GM19035 (cell line): ENCODE results near the gene RXFP4.
"Not testable (repeated sequence)": the region's sequence is repeated elsewhere in the genome, so short reads cannot be mapped to it uniquely, and the experiment has no call there.

ENCODE experiments used
- ATAC-seq: cut with Tn5 transposase; IDR thresholded peaks from one replicate; pipeline ENCODE4 v1.9.1; 2021; ENCODE audit not compliant: unreplicated experiment

RXFP4 gene

GRCh38 chr1:155940993-155941844, at the start of gene RXFP4:
Gene RXFP4, plus strand, starts transcription at chr1:155941638. Its CDS starts 72 bp downstream, at chr1:155941710.
- no peak for ATAC-seq

GRCh38 chr1:155892796-155893195, 48.6 kb upstream of the RXFP4 start:
- no peak for ATAC-seq

DNA sequence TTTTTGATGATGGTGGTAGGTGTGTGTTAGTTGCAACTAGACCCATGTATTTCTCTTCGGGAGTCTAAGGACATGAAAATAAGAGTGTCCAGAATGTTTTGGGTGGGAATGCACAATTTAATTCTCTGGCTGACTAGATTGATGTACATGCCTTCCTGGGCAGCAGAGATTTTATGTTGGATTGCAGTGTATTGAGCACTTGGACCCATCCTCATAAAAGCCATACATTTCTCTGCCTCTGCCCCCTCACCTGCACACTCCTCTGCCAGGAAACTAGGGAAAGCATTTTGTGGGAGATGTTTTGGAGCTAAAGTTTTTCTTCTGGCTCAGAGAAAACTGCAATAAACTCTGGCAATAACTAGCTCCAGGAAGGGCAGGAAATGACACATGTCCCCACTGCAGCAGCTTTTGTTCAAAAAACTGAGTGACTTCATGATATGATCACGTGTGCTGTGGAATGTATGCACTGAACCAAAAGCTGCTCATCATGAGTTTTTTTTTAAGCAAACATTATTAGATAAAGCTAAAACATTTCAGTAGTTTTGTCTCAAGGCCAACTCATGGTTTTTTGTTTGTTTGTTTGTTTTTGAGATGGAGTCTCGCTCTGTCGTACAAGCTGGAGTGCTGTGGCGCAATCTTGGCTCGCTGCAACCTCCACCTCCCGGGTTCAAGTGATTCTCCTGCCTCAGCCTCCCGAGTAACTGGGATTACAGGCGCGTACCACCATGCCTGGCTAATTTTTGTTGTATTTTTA, 47.9 kb upstream of the RXFP4 start:
- ATAC-seq: no peak

DNA sequence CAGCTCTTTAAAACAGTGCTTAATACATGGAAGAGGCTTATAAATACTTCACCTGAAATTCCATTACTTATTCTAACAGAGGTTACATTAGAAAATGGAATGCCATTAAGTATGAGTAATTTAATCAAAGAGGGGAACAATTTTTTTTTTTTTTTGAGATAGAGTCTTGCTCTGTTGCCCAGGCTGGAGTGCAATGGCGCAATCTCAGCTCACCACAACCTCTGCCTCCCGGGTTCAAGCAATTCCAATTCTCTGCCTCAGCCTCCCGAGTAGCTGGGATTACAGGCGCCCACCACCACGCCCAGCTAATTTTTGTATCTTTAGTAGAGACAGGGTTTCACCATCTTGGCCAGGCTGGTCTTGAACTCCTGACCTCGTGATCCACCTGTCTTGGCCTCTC, 45.8 kb upstream of the RXFP4 start:
- ATAC-seq: not testable (repeated sequence)

DNA sequence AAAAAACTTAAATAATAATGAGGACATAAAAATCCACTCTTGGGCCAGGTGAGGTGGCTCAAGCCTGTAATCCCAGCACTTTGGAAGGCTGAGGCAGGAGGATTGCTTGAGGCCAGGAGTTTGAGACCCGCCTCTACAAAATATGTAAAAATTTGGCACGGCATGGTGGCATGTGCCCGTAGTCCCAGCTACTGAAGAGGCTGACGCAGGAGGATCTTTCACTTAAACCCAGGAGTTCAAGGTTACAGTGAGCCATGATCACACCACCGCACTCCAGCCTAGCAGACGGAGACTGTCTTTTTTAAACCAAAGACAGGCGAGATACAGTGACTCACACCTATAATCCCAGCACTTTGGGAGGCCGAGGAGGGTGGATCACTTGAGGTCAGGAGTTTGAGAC, 45.0 kb upstream of the RXFP4 start:
- not testable (repeated sequence) for ATAC-seq

- no peak for ATAC-seq
These were observed 43.7 kb upstream of the RXFP4 start for GRCh38 chr1:155897746-155898145.

DNA sequence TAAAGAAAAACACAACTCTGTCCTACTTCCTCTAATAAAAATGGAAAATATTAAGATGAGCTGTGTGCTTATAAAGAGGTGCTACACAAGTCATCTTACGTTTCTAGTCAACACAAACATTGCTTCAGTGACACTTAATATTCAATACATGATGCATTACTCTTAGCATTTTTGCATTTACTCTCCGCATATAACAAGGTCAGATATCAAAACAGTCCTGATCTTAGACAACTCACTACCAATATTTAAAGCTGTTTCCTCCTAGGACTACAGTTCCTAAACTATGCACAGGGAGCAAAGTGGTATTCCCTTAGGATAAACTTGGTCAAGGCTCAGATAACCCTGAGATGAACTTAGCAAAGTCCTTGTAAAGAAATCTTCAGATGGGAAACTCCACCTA, 42.5 kb upstream of the RXFP4 start:
- ATAC-seq: no peak

- ATAC-seq: no peak
These were observed 41.8 kb upstream of the RXFP4 start for GRCh38 chr1:155899683-155900082.

DNA sequence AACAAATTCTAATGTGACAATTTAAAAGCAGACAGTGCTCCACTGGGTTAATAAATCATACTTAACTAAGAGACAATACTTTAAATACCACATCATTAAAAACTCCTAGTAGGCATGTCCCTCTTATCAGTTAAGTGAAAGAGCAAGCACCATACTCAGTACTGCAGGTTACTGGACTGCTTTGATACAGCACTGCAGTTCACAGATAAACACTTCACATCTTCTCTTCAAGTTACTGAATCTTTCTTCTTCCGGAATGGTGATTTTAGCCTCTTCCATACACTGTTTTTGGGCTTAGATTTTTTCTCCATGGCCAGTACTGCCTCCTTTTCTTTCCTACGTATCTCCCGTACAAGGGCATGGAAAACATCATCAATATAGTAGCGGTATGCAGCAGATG, 41.3 kb upstream of the RXFP4 start:
- ATAC-seq: no peak

DNA sequence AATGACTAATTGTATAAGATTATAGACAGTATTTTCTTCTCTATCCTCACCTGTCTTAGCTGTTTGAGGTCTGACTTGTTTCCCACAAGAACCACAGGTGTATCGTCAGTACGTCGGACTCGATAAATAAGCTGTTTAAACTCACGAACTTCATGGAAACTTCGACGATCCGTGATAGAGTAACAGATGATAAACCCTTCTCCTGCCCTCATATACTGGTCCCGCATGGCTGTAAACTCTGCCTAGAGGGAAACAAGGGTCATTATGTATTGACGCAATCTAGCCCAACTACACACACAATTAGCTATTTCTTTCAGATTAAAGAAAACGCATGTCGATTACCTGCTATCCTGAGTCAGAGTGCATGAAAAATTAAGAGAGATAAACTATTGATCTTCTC, 37.2 kb upstream of the RXFP4 start:
- ATAC-seq: no peak

DNA sequence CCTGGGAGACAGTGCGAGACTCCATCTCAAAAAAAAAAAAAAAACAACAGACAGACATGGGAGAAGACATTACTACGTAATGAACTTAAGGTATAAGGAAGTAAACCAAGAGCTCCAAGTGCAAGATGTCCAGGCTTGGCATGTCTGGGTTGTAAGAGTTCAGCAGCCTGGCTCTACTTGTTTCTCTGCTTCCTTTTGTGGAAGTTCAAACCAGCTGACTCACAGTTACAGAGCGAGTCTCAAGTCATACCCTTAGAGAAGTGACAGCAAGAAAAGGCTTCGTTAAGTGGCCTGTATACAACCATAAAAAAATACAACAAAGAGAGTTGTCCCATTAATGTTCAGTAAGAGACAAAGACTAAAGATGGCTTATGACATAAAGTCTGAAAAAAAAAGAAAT, 31.5 kb upstream of the RXFP4 start:
- no peak for ATAC-seq

DNA sequence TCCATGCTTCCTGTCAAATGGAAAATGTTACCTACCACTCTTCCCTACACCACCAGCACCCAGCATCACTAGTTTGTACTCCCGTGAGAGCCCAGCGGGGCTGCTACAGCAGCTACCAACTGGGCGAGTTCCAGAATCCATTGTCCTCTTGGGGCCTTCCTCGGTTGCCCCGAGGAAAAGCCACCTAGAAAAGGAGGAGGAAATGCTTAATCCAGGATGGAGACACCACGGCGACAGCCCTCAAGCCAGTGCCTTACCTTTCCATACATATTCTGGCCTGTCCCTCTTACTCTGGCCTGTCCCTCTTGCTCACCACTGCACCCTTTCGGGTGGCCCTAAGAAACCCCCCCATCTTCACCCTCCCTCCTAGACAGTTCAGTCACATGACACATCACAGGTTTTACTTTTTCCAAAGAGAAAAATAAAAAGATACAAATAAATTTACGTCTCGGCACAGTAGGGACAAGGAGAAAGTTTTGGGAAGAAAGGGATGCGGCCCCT, 30.8 kb upstream of the RXFP4 start:
- ATAC-seq: peak; percentile 30

DNA sequence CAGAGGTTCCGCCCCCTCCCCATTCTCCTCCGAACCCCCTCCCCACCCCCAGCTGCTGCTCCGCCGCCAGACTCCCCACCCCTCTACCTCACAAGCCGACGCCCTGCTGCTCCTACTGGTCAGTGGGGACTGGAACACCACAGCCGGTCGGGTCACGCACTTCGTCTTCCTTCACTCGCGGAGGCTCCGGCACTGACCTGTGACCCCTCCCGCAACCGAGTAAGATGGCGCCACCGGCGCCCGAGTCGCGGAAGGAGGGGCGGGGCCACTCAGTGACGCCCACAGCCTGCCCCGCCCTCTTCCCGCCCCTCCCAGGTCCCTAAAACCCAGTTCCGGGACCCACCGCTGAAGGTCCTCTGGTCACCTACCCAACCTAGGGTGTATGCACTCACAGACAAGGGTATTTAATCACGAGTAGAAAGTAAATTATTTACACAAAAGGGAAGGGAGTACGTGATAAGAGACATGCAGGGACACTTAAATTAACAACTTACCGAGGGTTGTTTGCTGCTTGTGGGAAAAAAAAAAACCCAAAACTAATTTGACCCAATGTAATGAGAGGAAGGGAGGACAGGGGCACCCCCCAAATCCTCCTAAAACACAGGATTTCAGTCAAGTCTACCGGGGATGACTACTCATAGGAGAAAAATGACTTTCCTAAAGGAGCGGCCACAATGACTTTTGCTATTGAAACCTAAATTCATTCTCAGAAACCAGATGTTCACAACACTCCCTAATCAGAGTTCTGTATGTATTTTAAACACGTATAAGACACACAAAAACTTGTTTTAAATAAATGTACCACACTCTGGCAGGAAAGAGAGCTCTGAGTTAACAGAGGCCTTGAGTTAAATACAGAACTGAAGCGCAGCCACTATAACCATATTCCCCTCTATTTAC, 30.0 kb upstream of the RXFP4 start, which contains the start of gene RIT1:
RIT1 (minus strand) TSS at position 194 of the 900 bp plus-strand sequence. CDS start 588 bp downstream, outside the sequence.
- ATAC-seq: peak; percentile 76

- ATAC-seq: no peak
These were observed 29.3 kb upstream of the RXFP4 start for GRCh38 chr1:155912056-155912536.

DNA sequence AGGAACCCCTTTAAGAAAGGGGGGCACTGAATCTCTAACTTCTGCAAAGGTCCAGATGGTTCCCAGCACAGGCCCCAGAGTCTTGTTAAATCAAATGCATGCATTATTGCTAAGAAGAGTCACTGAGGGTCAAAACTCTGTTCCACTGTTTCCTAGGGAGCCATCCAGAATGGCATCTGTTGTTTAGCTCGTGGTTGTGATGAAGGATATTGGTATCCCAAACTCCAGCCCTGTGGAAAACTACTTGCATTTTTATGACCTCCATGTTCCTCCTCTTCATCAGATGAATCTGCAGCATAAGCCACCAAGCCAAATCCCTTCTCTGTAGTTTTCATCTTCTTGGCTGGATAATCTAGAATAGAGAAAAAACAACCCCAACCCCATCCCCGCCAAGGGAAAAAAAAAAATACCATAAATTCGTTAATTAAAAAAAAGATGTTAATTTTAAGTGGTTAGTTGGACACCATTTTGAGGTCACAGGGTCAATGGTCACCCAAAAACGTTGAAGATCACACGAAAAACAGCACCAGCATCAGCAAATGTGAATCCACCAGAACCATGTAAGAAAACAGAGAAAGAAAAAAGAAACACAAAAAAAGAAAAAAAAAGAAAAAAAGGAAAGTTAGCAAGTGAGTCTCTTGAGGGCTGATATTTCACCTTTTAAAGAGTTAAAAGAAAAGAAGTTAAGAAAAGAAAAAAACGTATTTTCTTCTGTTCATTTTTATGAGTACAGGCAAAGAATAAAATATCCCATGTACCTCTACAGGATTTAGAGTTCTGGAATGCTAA, 27.3 kb upstream of the RXFP4 start:
- no peak for ATAC-seq

- ATAC-seq: no peak
These were observed 22.8 kb upstream of the RXFP4 start for GRCh38 chr1:155918660-155919059.

GRCh38 chr1:155919801-155920200, 21.6 kb upstream of the RXFP4 start:
- no peak for ATAC-seq

DNA sequence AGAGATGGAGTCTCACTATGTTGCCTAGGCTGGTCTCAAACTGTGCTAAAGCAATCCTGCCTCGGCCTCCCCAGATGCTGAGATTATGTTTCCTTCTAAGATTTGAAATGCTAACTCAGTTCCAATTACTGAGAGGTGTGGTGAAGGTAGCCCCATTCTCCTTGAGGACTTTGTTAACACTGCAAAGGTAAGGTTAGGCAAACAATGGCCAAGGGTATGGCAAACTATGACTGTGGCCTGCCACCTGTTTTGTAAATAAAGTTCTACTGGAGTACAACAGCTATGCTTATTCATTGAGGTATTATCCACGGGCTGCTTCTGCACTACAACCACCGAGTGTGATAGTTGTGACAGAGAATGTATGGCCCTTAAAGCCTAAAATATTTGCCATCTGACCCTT, 20.7 kb upstream of the RXFP4 start:
- no peak for ATAC-seq

DNA sequence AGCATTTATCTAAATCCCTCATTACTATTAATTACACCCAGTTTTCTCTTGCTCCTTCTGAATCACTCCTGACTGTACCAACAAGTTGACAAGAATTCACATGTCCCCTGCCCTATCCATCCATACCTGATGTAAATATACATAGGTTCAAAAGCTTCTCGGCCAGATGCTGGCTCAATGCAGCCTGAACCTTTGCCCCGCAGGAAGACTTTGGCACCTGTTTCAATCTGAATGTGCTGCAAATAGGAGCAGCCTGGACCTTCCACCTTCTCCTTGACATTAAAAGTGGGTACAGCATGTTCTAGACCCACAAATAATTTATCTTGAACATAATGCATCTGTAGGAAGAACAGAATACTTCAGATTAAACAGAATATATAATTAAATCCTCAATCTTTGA, 15.9 kb upstream of the RXFP4 start:
- ATAC-seq: no peak

GRCh38 chr1:155929057-155929456, 12.4 kb upstream of the RXFP4 start:
- ATAC-seq: no peak
